ENCODE data around the gene AVPI1. TPM values are rescaled to one million over a fixed set of nuclear protein-coding genes. Genes with fewer than 3 reads are reported as not detected.

The AVPI1 gene
- 65.2 and 75.0 TPM in 2 replicates for total RNA-seq

GRCh38 chr10:97686962-97687784 lies at the start of gene AVPI1:
TSS of gene AVPI1 (minus strand) at chr10:97687241. CDS start at chr10:97679905, 7,336 bp downstream.

GRCh38 chr10:97713339-97713825 lies 26.3 kb upstream of the AVPI1 start, which contains the start of gene MARVELD1:
TSS of gene MARVELD1 (plus strand) at chr10:97713730. CDS start at chr10:97713877, 147 bp downstream.

GRCh38 chr10:97640174-97640867 lies 46.7 kb downstream of the AVPI1 start, which contains the start of gene PI4K2A:
TSS of gene PI4K2A (plus strand) at chr10:97640671. CDS start at chr10:97640743, 72 bp downstream.

GRCh38 chr10:97632949-97633884 lies 53.8 kb downstream of the AVPI1 start, which contains the start of gene MORN4:
TSS of gene MORN4 (minus strand) at chr10:97633500. CDS start at chr10:97619653, 13,847 bp downstream.

Other genes with a start within 250 kb of the AVPI1 start
- 36.1 and 45.8 TPM in 2 replicates for gene EXOSC1, start 241.2 kb downstream of the AVPI1 start, total RNA-seq
- 51.6 and 52.8 TPM in 2 replicates for gene ZDHHC16, start 241.1 kb downstream of the AVPI1 start, total RNA-seq
- gene MMS19, start 188.8 kb downstream of the AVPI1 start, total RNA-seq: 99.9 and 126 TPM in 2 replicates
- gene UBTD1, start 188.3 kb downstream of the AVPI1 start, total RNA-seq: 32.2 and 34.4 TPM in 2 replicates
- gene ANKRD2, start 114.5 kb downstream of the AVPI1 start, total RNA-seq: 0.63 and 1.4 TPM in 2 replicates
- gene HOGA1, start 102.9 kb downstream of the AVPI1 start, total RNA-seq: 0.49 TPM in 1 of 2 replicates, not detected in the other
- gene C10orf62, start 97.5 kb downstream of the AVPI1 start, total RNA-seq: not detected in 2 replicates
- gene MORN4, start 53.7 kb downstream of the AVPI1 start, total RNA-seq: 3.4 and 6.6 TPM in 2 replicates
- gene PI4K2A, start 46.6 kb downstream of the AVPI1 start, total RNA-seq: 38.0 and 44.8 TPM in 2 replicates
- 24.3 and 34.1 TPM in 2 replicates for gene MARVELD1, start 26.5 kb upstream of the AVPI1 start, total RNA-seq
- 8.3 and 17.0 TPM in 2 replicates for gene ZFYVE27, start 49.9 kb upstream of the AVPI1 start, total RNA-seq
- gene SFRP5, start 84.8 kb upstream of the AVPI1 start, total RNA-seq: not detected in 2 replicates
- 0.19 and 0.28 TPM in 2 replicates for gene GOLGA7B, start 162.6 kb upstream of the AVPI1 start, total RNA-seq